GM18519 (cell line): ENCODE results near the gene LIN54.
A peak's percentile ranks its signal among the peaks of the same experiment; 100 is the strongest.
"Not testable (repeated sequence)": the region's sequence is repeated elsewhere in the genome, so short reads cannot be mapped to it uniquely, and the experiment has no call there.

Experiments used
- ATAC-seq: cut with Tn5 transposase; IDR thresholded peaks from one replicate; pipeline ENCODE4 v1.9.1; 2021; ENCODE audit warnings: mild to moderate bottlenecking, moderate library complexity; ENCODE audit not compliant: unreplicated experiment, low FRiP score

The LIN54 gene

DNA sequence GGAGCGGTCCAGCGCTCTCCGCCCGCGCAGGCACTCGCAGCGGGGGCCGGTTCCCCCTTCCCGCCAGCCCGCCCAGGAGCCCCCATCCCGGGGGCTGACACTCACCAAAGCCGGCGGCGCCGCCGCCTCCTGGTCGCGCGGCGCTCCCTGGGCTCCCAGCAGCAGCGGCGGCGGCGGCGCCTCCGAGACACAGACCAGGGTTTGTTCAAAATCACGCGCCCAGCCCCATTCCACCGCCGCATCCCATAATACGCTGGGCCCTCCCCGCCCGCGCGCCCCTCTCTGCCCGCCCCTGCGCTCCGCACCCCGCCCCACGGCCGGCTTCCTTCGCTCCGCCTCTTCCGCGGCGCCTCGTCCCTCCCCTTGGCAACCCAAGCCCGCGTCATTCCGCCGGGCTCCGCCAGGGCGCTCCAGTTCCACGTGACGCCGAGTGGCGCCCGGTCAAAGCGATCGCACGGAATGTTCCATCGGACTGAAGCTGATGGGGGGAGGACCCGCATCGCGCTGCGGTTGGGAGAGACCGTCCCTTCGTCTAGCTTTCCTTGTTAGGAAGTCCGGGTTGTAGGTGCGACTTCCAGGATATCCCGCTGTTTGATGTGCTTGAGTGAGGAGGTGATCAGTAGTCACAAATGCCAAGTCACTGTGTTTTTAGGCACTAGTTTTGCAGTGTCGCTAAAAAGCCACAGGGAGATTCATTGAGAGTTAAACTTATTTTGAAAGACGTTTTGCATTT lies 2.2 kb upstream of the LIN54 start:
- peak; percentile 79 for ATAC-seq

DNA sequence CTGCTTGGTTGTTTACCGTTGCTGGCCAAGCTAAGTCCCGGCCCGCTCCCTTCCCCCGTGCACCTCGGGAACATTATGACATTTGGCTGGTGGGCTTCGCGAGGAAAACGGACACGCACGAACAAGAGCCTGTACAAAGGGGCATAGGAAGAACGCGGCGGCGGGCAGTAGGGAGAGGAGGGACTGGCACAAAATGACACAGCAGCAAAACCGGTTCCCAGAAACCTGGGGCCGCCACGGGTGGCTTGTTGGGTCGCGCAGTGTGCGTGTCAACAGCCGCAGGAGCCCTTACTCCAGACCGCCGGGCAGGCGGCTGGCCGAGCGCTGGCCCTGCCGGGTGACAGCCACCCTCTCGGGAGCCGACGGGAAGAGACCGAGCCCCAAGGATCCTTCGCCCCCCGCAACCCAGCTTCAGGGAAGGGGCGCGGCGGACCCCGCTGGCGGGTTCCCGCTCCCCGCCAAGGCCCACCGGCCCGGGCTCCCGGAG lies 1.6 kb upstream of the LIN54 start:
- no peak for ATAC-seq

DNA sequence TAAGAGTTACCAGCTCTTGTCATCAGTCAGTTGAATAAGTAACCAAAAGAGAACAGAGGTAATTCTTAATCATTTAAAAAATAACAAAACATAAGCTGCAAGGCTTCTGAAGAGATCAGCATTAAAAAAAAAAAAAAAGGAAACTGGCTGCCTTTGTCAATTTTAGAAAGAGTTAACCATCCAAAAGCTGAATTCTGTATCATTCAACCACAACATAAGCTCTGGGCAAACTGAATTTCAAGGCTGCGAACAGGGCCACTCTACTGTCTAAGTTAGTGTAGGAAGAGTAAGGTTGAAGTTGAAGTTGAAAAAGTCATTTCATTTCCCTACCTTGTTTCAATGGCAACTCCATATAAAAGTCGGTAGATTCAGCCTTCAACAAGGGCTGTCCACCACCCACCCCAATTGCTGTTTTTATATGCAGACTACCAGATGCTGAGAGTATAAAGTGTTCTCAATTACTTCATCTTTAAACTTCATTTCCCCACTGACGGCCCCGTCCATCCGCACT lies 1.1 kb upstream of the LIN54 start:
- no peak for ATAC-seq

DNA sequence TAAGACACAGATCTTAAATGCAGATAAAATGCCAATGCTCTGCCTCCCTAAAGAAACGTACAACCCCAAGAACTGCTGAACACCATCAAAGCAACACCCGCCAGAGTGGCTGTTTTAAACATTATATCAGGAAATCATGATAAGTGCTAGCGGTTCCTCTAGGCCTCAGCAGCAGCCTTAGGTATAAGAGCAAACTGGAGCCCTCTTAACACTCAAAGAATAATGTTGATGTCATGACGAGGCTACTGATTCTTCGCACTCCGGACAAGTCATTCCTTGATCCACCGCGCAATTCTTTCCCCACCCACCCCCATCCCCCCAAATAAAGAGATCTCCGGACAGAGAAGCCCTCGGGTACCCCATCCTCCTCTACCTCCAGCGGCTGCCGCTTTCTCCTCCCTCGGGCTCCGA lies 507 bp downstream of the LIN54 start:
- no peak for ATAC-seq

DNA sequence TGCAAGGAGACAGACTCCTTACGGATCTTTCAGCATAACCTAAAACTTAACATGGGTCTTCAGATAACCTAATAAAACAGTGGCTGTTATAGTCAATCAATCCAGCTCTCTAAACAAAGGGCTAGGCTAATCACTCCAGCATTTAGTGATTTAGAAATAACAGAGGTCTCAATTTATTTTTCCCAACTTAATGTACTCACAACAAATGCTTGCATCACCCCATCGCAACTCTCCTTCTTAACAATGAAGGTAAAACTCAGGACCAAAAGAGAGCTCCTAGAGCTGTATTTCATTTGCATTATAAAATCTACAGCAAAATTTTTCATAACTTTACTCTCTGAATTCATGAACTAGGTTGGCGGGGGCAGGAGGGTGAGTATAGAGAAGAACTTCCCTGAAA lies 1.1 kb downstream of the LIN54 start:
- no peak for ATAC-seq

DNA sequence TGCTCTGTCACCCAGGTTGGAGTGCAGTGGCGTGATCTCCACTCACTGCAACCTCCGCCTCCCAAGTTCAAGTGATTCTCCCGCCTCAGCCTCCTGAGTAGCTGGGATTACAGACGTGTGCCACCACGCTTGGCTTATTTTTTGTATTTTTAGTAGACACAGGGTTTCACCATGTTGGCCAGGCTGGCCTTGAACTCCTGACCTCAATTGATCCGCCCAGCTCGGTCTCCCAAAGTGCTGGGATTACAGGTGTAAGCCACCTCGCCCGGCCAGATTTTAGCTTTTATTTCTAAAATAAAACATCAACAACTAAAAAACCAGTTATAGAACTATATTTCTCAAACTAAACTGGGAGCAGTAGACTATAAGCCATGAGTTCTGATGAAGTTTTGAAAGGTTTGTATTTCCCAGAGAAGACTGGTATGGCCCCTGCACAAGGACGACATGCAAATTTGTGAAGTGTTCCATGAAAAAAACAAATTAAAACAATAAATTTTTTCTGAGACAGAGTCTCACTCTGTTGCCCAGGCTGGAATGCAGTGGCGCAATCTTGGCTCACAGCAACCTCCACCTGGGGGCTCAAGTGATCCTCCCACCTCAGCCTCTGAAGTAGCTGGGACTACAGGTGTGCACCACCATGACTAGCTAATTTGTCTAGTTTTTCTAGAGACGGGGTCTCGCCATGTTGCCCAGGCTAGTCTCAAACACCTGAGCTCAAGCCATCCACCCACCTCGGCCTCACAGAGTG lies 7.4 kb downstream of the LIN54 start:
- not testable (repeated sequence) for ATAC-seq

DNA sequence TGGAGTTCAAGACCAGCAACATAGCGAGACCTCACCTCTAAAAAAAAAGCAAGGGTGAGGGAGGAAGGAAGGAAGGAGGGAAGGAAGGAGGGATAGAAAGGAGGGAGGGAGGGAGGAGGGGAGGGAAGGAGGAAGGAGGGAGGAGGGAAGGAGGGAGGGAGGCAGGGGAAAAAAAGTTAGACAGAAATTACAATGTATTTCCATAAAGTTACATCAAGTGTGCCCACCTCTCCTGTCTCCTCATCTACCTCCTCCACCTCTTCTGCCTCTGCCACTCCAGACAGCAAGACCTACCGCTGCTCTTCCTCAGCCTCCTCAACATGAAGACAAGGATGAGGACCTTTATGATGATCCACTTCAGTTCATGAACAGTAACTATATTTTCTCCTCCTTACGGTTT lies 8.3 kb downstream of the LIN54 start:
- no peak for ATAC-seq

DNA sequence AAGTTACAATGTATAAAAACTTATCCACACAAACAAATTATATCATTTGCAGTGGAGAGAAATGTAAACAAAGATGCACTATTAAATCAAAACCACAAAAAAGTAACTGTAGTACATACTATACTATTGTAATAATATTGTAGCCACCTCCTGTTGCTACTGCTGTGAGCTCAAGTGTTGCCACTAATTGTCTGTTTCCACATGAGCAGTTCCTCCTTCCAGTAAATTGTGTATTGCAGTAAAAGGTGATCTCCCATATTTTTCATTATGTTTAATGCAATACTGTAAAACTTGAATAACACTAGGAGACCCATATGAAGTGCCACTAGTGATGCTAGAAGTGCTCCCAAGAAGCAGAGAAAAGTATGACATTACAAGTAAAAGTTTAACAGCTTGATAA lies 11.7 kb downstream of the LIN54 start:
- ATAC-seq, result no peak

DNA sequence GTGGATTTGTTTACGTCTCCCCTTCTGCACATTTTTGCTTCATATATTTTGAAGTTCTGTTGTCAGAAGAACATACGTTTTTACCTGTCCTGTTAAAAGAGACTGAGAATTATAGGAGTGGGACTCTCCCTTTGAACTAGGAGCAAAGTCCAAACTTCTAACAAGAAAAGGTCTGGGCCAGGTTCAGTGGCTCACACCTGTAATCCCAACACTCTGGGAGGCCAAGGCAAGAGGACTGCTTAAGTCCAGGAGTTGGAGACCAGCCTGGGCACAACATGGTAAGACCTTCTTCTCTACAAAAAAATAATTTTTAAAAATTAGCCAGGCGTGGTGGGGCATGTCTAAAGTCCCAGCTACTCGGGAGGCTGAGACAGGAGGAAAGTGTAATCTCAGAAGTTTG lies 15.8 kb downstream of the LIN54 start:
- ATAC-seq, result no peak

DNA sequence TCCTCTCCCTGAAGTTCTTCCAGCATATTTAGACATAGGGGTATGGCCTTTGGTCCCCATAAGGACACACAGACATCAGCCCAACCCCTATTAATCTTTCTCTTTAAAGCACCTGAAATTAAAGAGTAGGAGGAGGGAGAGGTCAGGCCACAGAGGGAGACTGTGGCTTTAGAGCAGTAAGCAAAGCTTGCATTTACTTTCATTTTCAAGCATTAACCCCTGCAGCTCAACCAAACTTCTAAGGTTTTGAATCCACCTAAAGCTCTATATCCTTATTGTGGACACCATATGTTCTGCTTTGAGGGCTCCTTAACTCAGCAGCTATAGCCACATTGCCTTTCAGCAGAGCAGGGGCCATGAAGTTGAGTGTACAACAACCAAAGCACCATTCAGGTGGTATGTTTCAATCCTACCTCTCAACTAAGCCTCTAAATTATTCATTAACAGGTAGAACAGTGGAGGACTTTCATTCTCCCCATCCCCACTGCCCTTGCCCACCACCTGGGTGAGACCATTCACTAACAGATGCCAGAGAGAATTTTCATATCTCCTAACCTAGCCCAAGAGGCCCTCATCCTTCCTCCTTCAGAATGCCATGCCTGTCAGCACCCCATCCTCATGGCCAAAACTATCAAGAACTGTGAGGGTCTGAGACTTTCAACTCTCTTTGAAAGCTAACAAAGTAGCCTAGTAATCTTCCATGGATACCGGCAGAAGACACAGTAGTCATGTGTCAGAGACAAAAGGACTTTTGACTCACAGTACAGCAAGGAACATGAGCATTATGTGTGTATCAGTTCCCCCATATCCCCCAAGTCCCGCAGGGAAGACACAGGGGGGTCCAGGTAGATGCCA lies 20.8 kb downstream of the LIN54 start:
- peak; percentile 92 for ATAC-seq

DNA sequence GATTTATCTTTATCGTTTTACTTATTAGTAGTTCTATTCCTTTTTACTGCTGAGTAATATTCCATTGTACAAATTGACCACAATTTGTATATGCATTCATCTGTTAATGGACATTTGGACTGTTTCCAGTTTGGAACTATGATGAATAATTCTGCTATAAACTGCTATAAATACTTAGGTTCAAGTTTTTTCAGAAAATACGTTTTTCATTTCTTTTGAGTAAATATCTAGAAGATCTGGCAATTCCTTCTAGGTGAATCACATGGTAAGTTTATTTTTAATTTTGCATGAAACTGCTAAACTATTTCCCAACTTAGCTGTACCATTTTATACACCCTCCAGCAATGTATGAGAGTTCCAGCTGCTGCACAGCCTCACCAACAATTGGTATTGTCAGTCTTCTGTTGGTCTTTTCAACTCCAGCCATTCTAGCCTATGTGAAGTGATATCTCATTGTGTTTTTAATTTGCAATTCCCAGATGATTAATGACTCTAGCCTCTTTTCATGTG lies 22.2 kb downstream of the LIN54 start:
- no peak for ATAC-seq

DNA sequence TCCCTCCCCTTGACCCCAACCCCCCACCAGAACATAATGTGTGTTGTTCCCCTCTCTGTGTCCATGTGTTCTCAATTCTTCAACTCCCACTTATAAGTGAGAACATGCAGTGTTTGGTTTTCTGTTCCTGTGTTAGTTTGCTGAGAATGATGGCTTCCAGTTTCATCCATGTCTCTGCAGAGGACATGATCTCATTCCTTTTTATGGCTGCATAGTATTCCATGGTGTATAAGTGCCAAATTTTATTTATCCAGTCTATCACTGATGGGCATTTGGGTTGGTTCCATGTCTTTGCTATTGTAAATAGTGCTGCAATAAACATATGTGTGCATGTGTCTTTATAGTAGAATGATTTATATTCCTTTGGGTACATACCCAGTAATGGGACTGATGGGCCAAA lies 23.1 kb downstream of the LIN54 start:
- ATAC-seq, result not testable (repeated sequence)

DNA sequence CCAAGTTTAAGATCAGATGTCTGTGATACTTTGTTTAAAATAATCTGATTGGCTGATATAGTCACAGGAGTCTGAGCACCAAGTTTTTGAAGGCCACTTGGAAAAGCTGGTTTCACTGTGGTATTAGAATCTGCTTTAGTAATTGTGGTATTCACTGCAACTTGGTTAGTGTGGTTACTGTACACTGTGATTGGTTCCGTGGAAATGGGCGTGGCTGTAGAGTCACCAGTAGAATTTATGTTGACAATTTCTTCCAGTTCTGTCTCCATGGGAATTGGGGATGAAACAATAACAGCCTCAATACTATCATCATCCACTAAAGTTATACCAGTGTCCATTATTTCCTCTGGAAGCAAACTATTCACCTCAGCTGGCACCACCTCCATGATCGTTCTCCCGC lies 26.2 kb downstream of the LIN54 start:
- no peak for ATAC-seq

DNA sequence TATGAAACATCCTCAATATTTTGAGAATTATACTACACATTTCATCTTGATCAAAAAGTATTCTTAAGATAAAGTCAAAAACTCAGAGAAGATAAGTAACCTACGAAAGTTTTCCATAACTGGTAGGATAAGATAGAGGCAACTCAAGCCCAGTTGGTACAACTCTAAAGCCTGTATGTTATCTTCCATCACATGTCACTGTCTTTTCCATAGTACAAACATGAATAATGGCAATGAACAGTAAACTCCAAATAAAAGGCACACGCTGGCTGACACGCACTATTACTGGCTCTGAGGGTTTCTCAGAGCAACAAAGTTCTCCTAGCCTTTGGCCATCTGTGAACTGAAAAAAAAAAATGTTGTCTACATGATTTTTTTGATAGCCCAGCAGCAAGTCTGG lies 27.2 kb downstream of the LIN54 start:
- no peak for ATAC-seq

DNA sequence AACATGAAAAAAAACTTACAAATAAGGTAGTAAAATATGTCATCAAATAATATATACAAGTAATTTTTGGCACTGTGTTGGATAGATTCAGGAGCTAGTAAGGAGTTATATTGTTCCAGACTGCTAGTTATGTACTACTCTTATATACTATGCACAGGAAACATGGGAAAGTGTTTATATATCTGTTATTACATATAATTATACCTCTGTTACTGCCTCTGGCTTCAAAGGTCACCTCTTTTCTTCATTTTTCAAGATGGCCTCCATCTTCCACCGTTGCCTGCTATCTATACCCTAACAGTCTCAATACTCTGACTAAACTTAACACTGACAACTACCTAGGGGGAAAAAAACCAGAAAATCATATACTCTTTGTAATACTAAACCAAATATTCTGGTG lies 29.5 kb downstream of the LIN54 start:
- ATAC-seq, result no peak

DNA sequence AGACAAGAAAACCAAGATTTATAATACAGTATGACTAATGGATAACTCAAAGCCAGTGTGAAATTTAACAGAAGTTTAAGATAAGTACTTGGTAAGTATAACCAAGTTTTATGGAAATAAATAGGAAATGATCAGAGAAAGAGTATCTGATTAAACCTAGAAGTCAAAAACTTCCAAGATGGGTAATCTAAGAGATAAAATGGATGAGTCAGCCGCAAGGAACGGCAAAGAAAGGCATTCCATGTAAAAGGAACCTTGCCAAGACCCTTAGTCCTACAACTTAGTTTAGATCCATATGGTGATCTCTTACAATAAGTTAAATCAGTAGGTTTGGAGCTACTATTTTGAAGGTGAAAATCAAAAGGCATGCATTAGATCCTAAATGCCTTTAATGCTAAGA lies 34.8 kb downstream of the LIN54 start:
- no peak for ATAC-seq

DNA sequence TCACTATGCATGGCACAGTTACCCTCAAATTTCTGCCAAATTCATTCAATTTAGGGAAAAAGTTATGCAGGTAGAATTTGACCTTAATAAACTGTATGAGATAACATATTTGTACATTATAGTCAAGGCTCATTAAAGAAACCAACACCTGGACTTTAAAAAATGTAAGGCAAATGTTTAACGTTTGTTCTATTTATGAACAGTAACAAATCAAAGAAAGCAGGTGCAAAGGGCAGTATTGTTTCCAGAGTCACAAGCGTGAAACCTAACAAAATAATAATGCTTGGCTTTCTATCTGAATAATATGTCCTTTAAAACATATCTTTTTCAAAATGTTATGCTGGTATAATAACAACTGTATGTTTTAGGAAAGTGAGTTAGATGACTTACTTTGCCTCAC lies 41.2 kb downstream of the LIN54 start:
- ATAC-seq, result no peak

DNA sequence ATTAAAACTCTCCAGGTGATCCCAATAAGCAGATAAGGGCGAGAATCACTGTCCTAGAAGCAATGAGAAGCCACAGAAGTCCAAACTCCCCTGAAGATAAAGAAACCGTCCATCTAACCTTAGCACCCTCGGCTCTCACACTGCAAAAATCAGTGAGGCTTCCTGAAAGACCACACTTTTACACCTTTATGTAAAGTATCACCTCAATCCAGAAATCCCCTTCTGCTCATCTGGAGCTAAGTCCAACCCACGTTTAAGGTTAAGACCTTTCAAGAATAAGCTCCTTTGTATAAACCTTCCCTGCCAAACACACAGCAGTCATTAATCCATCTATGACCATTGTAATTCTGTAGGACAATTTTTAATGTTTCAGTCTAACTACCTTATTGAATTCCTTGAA lies 41.7 kb downstream of the LIN54 start:
- no peak for ATAC-seq

DNA sequence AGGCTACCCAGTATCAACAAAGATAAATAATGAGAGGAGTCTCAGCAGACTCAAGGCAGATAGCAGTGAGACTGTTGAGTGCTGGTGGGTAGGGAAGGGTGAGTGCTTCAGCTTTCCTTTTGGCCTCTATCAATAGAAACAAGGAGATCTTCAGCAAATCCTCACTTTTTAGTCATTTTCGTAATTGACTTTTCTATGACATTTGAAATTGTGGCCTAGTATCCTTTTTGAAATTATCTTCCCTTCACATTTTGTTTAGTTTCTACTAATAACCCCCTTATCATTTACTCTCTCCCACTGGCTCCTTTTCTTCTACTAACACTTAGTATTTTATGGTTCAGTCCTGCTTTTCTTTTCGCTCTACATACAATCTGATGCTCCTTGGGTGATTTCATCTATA lies 44.9 kb downstream of the LIN54 start:
- ATAC-seq, result no peak

DNA sequence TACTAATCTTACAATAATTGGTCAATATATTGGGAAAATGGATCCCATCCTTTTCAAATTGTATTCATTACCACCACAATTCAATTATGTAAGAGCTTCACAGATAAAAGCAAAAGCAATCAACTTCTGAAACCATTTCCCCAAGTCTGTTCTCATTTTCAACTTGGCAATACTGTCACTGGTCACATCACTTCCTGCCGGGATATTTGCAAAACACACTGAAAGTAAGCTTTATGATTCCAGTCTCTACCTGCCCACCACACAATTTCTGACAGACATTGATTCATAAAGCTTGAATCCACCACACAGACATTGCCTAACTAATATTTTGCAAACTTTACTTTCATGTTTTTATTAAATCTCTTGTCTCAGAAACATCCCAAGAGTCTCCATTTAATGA lies 53.6 kb downstream of the LIN54 start:
- ATAC-seq, result no peak

DNA sequence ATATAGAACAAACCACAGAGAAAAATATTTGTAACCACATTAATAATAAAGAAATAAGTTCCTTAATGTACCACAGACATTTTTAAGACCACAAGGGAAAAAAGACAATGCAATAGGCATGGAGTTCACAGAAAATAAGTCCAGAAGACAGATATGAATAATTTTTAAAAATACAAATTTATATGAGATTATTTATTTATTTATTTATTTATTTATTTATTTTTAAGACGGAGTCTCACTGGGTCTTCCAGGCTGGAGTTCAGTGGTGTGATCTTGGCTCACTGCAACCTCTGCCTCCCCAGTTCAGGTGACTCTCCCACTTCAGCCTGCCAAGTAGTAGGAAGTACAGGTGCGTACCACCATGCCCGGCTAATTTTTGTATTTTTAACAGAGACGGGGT lies 56.4 kb downstream of the LIN54 start:
- no peak for ATAC-seq
